ACHN (cell line): Measurements from ENCODE around the gene MAN2A2.

Experiments
- DNase-seq: peaks from one replicate; pipeline ENCODE4 v3.0.0-alpha.2; 2015
- in situ Hi-C: cut with HindIII; loops from 2 replicates; pipeline ENCODE4 v1.10.0; 2017; ENCODE audit warnings: low sequenced_read_pairs, low pct_ligation_motif_present, low pct_unique_long_range_greater_than_20kb

Gene MAN2A2

GRCh38 chr15:90949979-90950675 lies 47.0 kb downstream of the MAN2A2 start:
- DNase-seq: no peak
- in situ Hi-C loops: no loop called here

- in situ Hi-C loops: no loop called here
- no peak for DNase-seq
Observed at GRCh38 chr15:90950676-90951075, 47.6 kb downstream of the MAN2A2 start.

GRCh38 chr15:90952901-90953677 lies 50.0 kb downstream of the MAN2A2 start:
- in situ Hi-C loops: no loop called here
- no peak for DNase-seq

- no peak for DNase-seq
- in situ Hi-C loops: no loop called here
Observed at GRCh38 chr15:90953947-90954711, 51.0 kb downstream of the MAN2A2 start.

GRCh38 chr15:90954712-90955623 lies 51.9 kb downstream of the MAN2A2 start, which contains the start of gene RCCD1:
Gene RCCD1, plus strand, starts transcription at chr15:90954884. Its CDS starts 1,851 bp downstream, at chr15:90956735.
- DNase-seq: peak; percentile 94
- in situ Hi-C loops: no loop called here

GRCh38 chr15:90955624-90956273 lies 52.6 kb downstream of the MAN2A2 start:
- in situ Hi-C loops: no loop called here
- no peak for DNase-seq

- in situ Hi-C loops: no loop called here
- no peak for DNase-seq
Observed at GRCh38 chr15:90956274-90957030, 53.4 kb downstream of the MAN2A2 start.

GRCh38 chr15:90957031-90957790 lies 54.1 kb downstream of the MAN2A2 start:
- in situ Hi-C loops: no loop called here
- no peak for DNase-seq

- in situ Hi-C loops: no loop called here
- no peak for DNase-seq
Observed at GRCh38 chr15:90957791-90958190, 54.7 kb downstream of the MAN2A2 start.

- DNase-seq: no peak
- in situ Hi-C loops: no loop called here
Observed at GRCh38 chr15:90959028-90959595, 56.0 kb downstream of the MAN2A2 start.

- no peak for DNase-seq
- in situ Hi-C loops: no loop called here
Observed at GRCh38 chr15:90959894-90960293, 56.8 kb downstream of the MAN2A2 start.

- no peak for DNase-seq
- in situ Hi-C loops: no loop called here
Observed at GRCh38 chr15:90960298-90961091, 57.4 kb downstream of the MAN2A2 start.

GRCh38 chr15:90962021-90962420 lies 58.9 kb downstream of the MAN2A2 start:
- no peak for DNase-seq
- in situ Hi-C loops: no loop called here

GRCh38 chr15:90966262-90966661 lies 63.2 kb downstream of the MAN2A2 start:
- DNase-seq: no peak
- in situ Hi-C loops: no loop called here

GRCh38 chr15:90967206-90967605 lies 64.1 kb downstream of the MAN2A2 start:
- no peak for DNase-seq
- in situ Hi-C loops: no loop called here
